GM21737 (cell line): Measurements from ENCODE around the gene GABRR2.
"Not testable (repeated sequence)": the region's sequence is repeated elsewhere in the genome, so short reads cannot be mapped to it uniquely, and the experiment has no call there.

Source experiments
- ATAC-seq: cut with Tn5 transposase; IDR thresholded peaks from one replicate; pipeline ENCODE4 v1.9.1; 2021; ENCODE audit warnings: mild to moderate bottlenecking, moderate library complexity; ENCODE audit not compliant: unreplicated experiment

The GABRR2 gene

GRCh38 chr6:89295981-89296380 lies 19.1 kb downstream of the GABRR2 start:
- no peak for ATAC-seq

GRCh38 chr6:89295116-89295515 lies 20.0 kb downstream of the GABRR2 start:
- ATAC-seq = not testable (repeated sequence)

- no peak for ATAC-seq
Measured at GRCh38 chr6:89291256-89291819, 23.8 kb downstream of the GABRR2 start.

- ATAC-seq = no peak
Measured at GRCh38 chr6:89290401-89291155, 24.5 kb downstream of the GABRR2 start.

- no peak for ATAC-seq
Measured at GRCh38 chr6:89289710-89290109, 25.4 kb downstream of the GABRR2 start.

GRCh38 chr6:89287351-89288028 lies 27.6 kb downstream of the GABRR2 start:
- no peak for ATAC-seq

GRCh38 chr6:89286516-89286915 lies 28.6 kb downstream of the GABRR2 start:
- no peak for ATAC-seq

GRCh38 chr6:89284963-89285735 lies 29.9 kb downstream of the GABRR2 start:
- ATAC-seq = no peak

GRCh38 chr6:89284081-89284480 lies 31.0 kb downstream of the GABRR2 start:
- ATAC-seq = no peak

GRCh38 chr6:89282749-89283148 lies 32.4 kb downstream of the GABRR2 start:
- ATAC-seq = no peak

- ATAC-seq = peak; percentile 81
Measured at GRCh38 chr6:89281779-89282246, 33.3 kb downstream of the GABRR2 start.

GRCh38 chr6:89278956-89279355 lies 36.1 kb downstream of the GABRR2 start:
- ATAC-seq = no peak

- ATAC-seq = no peak
Measured at GRCh38 chr6:89275900-89276299, 39.2 kb downstream of the GABRR2 start.

- ATAC-seq = no peak
Measured at GRCh38 chr6:89273816-89274215, 41.3 kb downstream of the GABRR2 start.

- ATAC-seq = no peak
Measured at GRCh38 chr6:89272596-89272995, 42.5 kb downstream of the GABRR2 start.

- ATAC-seq = peak; percentile 58
Measured at GRCh38 chr6:89270951-89271721, 44.0 kb downstream of the GABRR2 start.

- ATAC-seq = no peak
Measured at GRCh38 chr6:89269981-89270380, 45.1 kb downstream of the GABRR2 start.

- ATAC-seq = no peak
Measured at GRCh38 chr6:89269252-89269651, 45.8 kb downstream of the GABRR2 start.

GRCh38 chr6:89268776-89269175 lies 46.3 kb downstream of the GABRR2 start:
- ATAC-seq = no peak

- ATAC-seq = no peak
Measured at GRCh38 chr6:89267918-89268317, 47.2 kb downstream of the GABRR2 start.
